GM21737 (cell line): ENCODE results near the gene XRCC4.

Source experiments
- ATAC-seq: cut with Tn5 transposase; IDR thresholded peaks from one replicate; pipeline ENCODE4 v1.9.1; 2021; ENCODE audit warnings: mild to moderate bottlenecking, moderate library complexity; ENCODE audit not compliant: unreplicated experiment

XRCC4 gene

GRCh38 chr5:83374547-83374946 is 297.2 kb downstream of the XRCC4 start:
- no peak for ATAC-seq

GRCh38 chr5:83375049-83375745 is 297.9 kb downstream of the XRCC4 start:
- no peak for ATAC-seq

- no peak for ATAC-seq
These were observed 299.1 kb downstream of the XRCC4 start for GRCh38 chr5:83376461-83376860.

- ATAC-seq, result no peak
These were observed 300.0 kb downstream of the XRCC4 start for GRCh38 chr5:83377131-83377865.

- ATAC-seq, result no peak
These were observed 301.4 kb downstream of the XRCC4 start for GRCh38 chr5:83378624-83379289.

- no peak for ATAC-seq
These were observed 308.5 kb downstream of the XRCC4 start for GRCh38 chr5:83385812-83386211.

GRCh38 chr5:83387041-83387440 is 309.7 kb downstream of the XRCC4 start:
- ATAC-seq, result no peak

GRCh38 chr5:83388608-83389007 is 311.3 kb downstream of the XRCC4 start:
- ATAC-seq, result no peak

- no peak for ATAC-seq
These were observed 315.6 kb downstream of the XRCC4 start for GRCh38 chr5:83392766-83393503.

GRCh38 chr5:83393504-83393866 is 316.1 kb downstream of the XRCC4 start:
- no peak for ATAC-seq

GRCh38 chr5:83394190-83394589 is 316.8 kb downstream of the XRCC4 start:
- no peak for ATAC-seq

- ATAC-seq, result no peak
These were observed 319.3 kb downstream of the XRCC4 start for GRCh38 chr5:83396662-83397061.

- no peak for ATAC-seq
These were observed 320.3 kb downstream of the XRCC4 start for GRCh38 chr5:83397658-83398057.

GRCh38 chr5:83400241-83400640 is 322.9 kb downstream of the XRCC4 start:
- ATAC-seq, result no peak

GRCh38 chr5:83400701-83401100 is 323.4 kb downstream of the XRCC4 start:
- no peak for ATAC-seq

- no peak for ATAC-seq
These were observed 323.9 kb downstream of the XRCC4 start for GRCh38 chr5:83401122-83401731.

GRCh38 chr5:83401775-83402174 is 324.4 kb downstream of the XRCC4 start:
- no peak for ATAC-seq
